Thyroid gland (tissue), 4 donors: ENCODE measurements around the gene ARFGAP2.

Experiments
- CTCF ChIP-seq, 6 experiments: fragments of 200-600 bp in 3 of 6; fragments of 450-650 bp in 3 of 6; sonication (generic) in 3 of 6; IDR thresholded peaks; one replicate each; pipeline ENCODE4 v1.5.1; 2016 to 2019; ENCODE audit warnings: antibody characterized with exemption in 6 of 6, mild to moderate bottlenecking in 2 of 6, inconsistent platforms in 1 of 6, moderate library complexity in 1 of 6
- POLR2A ChIP-seq, 2 donors: fragments of 450-650 bp; IDR thresholded peaks; one replicate each; pipeline ENCODE4 v1.6.1; 2017; ENCODE audit warnings: antibody characterized with exemption in 2 of 2, mild to moderate bottlenecking in 2 of 2, moderate library complexity in 1 of 2

- TF ChIP-seq CTCF (IDR thresholded peaks at IDR 0.05): no peak
- TF ChIP-seq POLR2A (IDR thresholded peaks at IDR 0.05): no peak
Observed at GRCh38 chr11:47139878-47140277, 36.8 kb downstream of the ARFGAP2 start.
